K562 (cell line): ENCODE measurements around the gene CREB3L4. TPM values are rescaled to one million over a fixed set of nuclear protein-coding genes. Genes with fewer than 3 reads are reported as not detected.

Source experiments
- BCOR ChIP-seq: fragments of 450-650 bp; IDR thresholded peaks from 2 replicates; pipeline ENCODE4 v1.6.1; 2016
- CTBP1 ChIP-seq: fragments of 450-650 bp; IDR thresholded peaks from 2 replicates; pipeline ENCODE4 v1.6.1; 2016; ENCODE audit warnings: borderline replicate concordance
- EP300 ChIP-seq: IDR thresholded peaks from 2 replicates; pipeline ENCODE4 v1.6.1; 2012; ENCODE audit warnings: low read length, improper control_type of control experiment
- FOSL1 ChIP-seq: fragments of 200-800 bp; sonication (Bioruptor generic); conservative IDR thresholded peaks from 2 replicates; pipeline ENCODE4 v1.6.1; 2016; ENCODE audit warnings: missing genetic modification characterization, missing compliant biosample characterization
- GMEB1 ChIP-seq: fragments of 250-450 bp; sonication (Bioruptor Pico); IDR thresholded peaks from 2 replicates; pipeline ENCODE4 v1.4.0; 2020; ENCODE audit warnings: mild to moderate bottlenecking
- HDAC1 ChIP-seq, 2 experiments: fragments of 450-650 bp; IDR thresholded peaks; 2 replicates each; pipeline ENCODE4 v1.6.1; 2016 to 2017; ENCODE audit warnings: inconsistent platforms in 1 of 2, mild to moderate bottlenecking in 1 of 2, moderate library complexity in 1 of 2
- MAFF ChIP-seq: IDR thresholded peaks from 2 replicates; pipeline ENCODE4 v1.6.1; 2012; ENCODE audit warnings: low read length, improper control_type of control experiment
- NKRF ChIP-seq: fragments of 450-650 bp; IDR thresholded peaks from 2 replicates; pipeline ENCODE4 v1.6.1; 2016; ENCODE audit warnings: borderline replicate concordance
- POLR2H ChIP-seq: IDR thresholded peaks from 2 replicates; pipeline ENCODE4 v1.6.1; 2016; ENCODE audit warnings: missing genetic modification characterization, low read depth, mild to moderate bottlenecking, control low read depth, missing compliant biosample characterization, moderate library complexity
- PTTG1 ChIP-seq: fragments of 450-650 bp; IDR thresholded peaks from 2 replicates; pipeline ENCODE4 v1.6.1; 2016; ENCODE audit warnings: low read depth, mild to moderate bottlenecking, missing genetic modification characterization, missing compliant biosample characterization
- RBFOX2 ChIP-seq: fragments of 200-400 bp; formaldehyde crosslinking; IDR thresholded peaks from 2 replicates; pipeline ENCODE4 v1.6.1; 2017; ENCODE audit warnings: low read depth, mild to moderate bottlenecking, low read length, moderate library complexity
- SIN3B ChIP-seq: fragments of 450-650 bp; IDR thresholded peaks from 2 replicates; pipeline ENCODE4 v1.6.1; 2017; ENCODE audit warnings: low read depth, mild to moderate bottlenecking, moderate library complexity
- SUPT5H ChIP-seq: fragments of 450-650 bp; IDR thresholded peaks from 2 replicates; pipeline ENCODE4 v1.6.1; 2016
- TFAP4 ChIP-seq: sonication (generic); formaldehyde crosslinking; IDR thresholded peaks from 2 replicates; pipeline ENCODE4 v1.8.0; 2022; ENCODE audit warnings: missing genetic modification reagents, mild to moderate bottlenecking, moderate library complexity, borderline replicate concordance
- THAP7 ChIP-seq: fragments of 250-450 bp; sonication (Bioruptor Pico); IDR thresholded peaks from 2 replicates; pipeline ENCODE4 v1.5.0; 2021
- THRB ChIP-seq: fragments of 450-650 bp; formaldehyde crosslinking; conservative IDR thresholded peaks from 2 replicates; pipeline ENCODE4 v1.4.0; 2022; ENCODE audit warnings: mild to moderate bottlenecking, missing genetic modification characterization
- ZBTB12 ChIP-seq: fragments of 250-450 bp; sonication (Bioruptor Pico); IDR thresholded peaks from 2 replicates; pipeline ENCODE4 v1.4.0; 2020
- ZKSCAN8 ChIP-seq: fragments of 200-800 bp; sonication (Bioruptor generic); IDR thresholded peaks from 2 replicates; pipeline ENCODE4 v1.6.1; 2016; ENCODE audit warnings: missing genetic modification characterization, missing compliant biosample characterization
- ZNF232 ChIP-seq: sonication (generic); formaldehyde crosslinking; IDR thresholded peaks from 2 replicates; pipeline ENCODE4 v1.8.0; 2022; ENCODE audit warnings: mild to moderate bottlenecking, missing genetic modification reagents
- ZNF274 ChIP-seq: IDR thresholded peaks from 2 replicates; pipeline ENCODE4 v1.6.1; 2011; ENCODE audit warnings: low read depth, mild to moderate bottlenecking, low read length, moderate library complexity, borderline replicate concordance
- polyA plus RNA-seq, 8 experiments: library from polyadenylated mRNA; depleted of rRNA in 4 of 8; stranded (reverse) in 5 of 8; unstranded in 3 of 8; fragments of >200 nt; fragmentation: Nextera tagmentation in 2 of 8; fragmentation: Illumina TruSeq in 1 of 8; extraction: Ambion mirVana in 2 of 8; extraction: Trizol in 1 of 8; gene quantifications; 2 replicates each; pipeline versions ENCODE4 v1.2.1 to v1.2.3, GENCODE V29; 2011 to 2014; ENCODE audit warnings: inconsistent platforms in 1 of 8, missing spikeins in 1 of 8
- total RNA-seq, 7 experiments: library from RNA; depleted of rRNA in 6 of 7; stranded (reverse); fragments of >200 nt in 6 of 7; fragmentation: Illumina TruSeq in 2 of 7; extraction: Trizol in 2 of 7; gene quantifications; 2 replicates each; pipeline versions ENCODE4 v1.2.1 to v1.2.3, GENCODE V29; 2011 to 2021; ENCODE audit warnings: low replicate concordance in 1 of 7

Gene CREB3L4
- total and polyA plus RNA-seq, 9 of the 15 experiments (the other 6 are each of a cell fraction or from before 2014, with no cell fraction given) = 9.9 to 18.6 (median 13.9) TPM

- TF ChIP-seq MAFF = 0 out of 2 replicates have a peak, but pooled peaks have one; percentile 8
- TF ChIP-seq THAP7 (CRISPR knock-in tag) = no peak
- 0 out of 2 replicates have a peak, but pooled peaks have one; percentile 22 for TF ChIP-seq ZNF232 (CRISPR knock-in tag)
- peak; percentile 94 for TF ChIP-seq THRB (CRISPR knock-in tag)
- TF ChIP-seq POLR2H = peak; percentile 68
- TF ChIP-seq PTTG1 (tag) = no peak
- TF ChIP-seq ZNF274 = no peak
- TF ChIP-seq ZKSCAN8 (CRISPR knock-in tag) = no peak
- TF ChIP-seq SUPT5H = peak; percentile 78
- peak; percentile 81 for TF ChIP-seq TFAP4 (CRISPR knock-in tag)
- TF ChIP-seq FOSL1 (tag) = no peak
- TF ChIP-seq ZBTB12 (CRISPR knock-in tag) = 0 out of 2 replicates have a peak, but pooled peaks have one; percentile 45
- no peak for TF ChIP-seq EP300
- peak; percentile 30; the same call in 1 of the 2 replicates for TF ChIP-seq SIN3B
- peak; percentile 86 for TF ChIP-seq RBFOX2
- TF ChIP-seq HDAC1 (IDR thresholded peaks at IDR 0.05) = peak in 1 of 2 experiments; percentile 84; a peak in 2 of 4 replicates
- peak; percentile 71; the same call in 1 of the 2 replicates for TF ChIP-seq NKRF
- TF ChIP-seq CTBP1 = peak; percentile 50
- TF ChIP-seq BCOR = peak; percentile 43; the same call in 1 of the 2 replicates
- TF ChIP-seq GMEB1 (CRISPR knock-in tag) = peak; percentile 62; the same call in 1 of the 2 replicates
Measured at GRCh38 chr1:153958111-153958960, 9.4 kb upstream of the CREB3L4 start, which contains the start of gene CRTC2 (continued).
